Type B pancreatic cell (in vitro differentiated cells): ENCODE results near the gene IFIT3. TPM values are rescaled to one million over a fixed set of nuclear protein-coding genes. Genes with fewer than 3 reads are reported as not detected.
"Not testable (repeated sequence)": the region's sequence is repeated elsewhere in the genome, so short reads cannot be mapped to it uniquely, and the experiment has no call there.

ENCODE experiments used
- DNase-seq: peaks from one replicate; pipeline ENCODE4 v3.0.0; 2021; ENCODE audit warnings: mixed read lengths; ENCODE audit not compliant: unreplicated experiment; ENCODE audit errors: extremely low spot score
- H3K27ac Mint-ChIP-seq: 2 replicates; pipeline ENCODE4 v1.8.0; 2021; ENCODE audit warnings: mild to moderate bottlenecking, mixed read lengths
- H3K27me3 Mint-ChIP-seq: 2 replicates; pipeline ENCODE4 v1.8.0; 2021; ENCODE audit warnings: mixed read lengths
- H3K36me3 Mint-ChIP-seq: 2 replicates; pipeline ENCODE4 v1.8.0; 2021; ENCODE audit warnings: mixed read lengths
- H3K4me1 Mint-ChIP-seq: one replicate; pipeline ENCODE4 v1.8.0; 2021; ENCODE audit warnings: mixed read lengths; ENCODE audit not compliant: unreplicated experiment
- H3K4me3 Mint-ChIP-seq: 2 replicates; pipeline ENCODE4 v1.8.0; 2021; ENCODE audit warnings: mild to moderate bottlenecking, mixed read lengths
- H3K9me3 Mint-ChIP-seq: 2 replicates; pipeline ENCODE4 v1.8.0; 2021; ENCODE audit warnings: mixed read lengths
- total RNA-seq: library from RNA; stranded (reverse); gene quantifications from 2 replicates; pipeline ENCODE4 v1.2.1, GENCODE V29; 2021; ENCODE audit warnings: low replicate concordance
- TF ChIP-seq, protein P1 (sequence below): fragments of 200-600 bp; sonication (generic); conservative IDR thresholded peaks from 2 replicates; pipeline ENCODE4 v1.5.0; 2021; ENCODE audit warnings: antibody characterized with exemption, mild to moderate bottlenecking

IFIT3 gene
- total RNA-seq, 1 donor from 2014 or later, result 4.9 TPM

DNA sequence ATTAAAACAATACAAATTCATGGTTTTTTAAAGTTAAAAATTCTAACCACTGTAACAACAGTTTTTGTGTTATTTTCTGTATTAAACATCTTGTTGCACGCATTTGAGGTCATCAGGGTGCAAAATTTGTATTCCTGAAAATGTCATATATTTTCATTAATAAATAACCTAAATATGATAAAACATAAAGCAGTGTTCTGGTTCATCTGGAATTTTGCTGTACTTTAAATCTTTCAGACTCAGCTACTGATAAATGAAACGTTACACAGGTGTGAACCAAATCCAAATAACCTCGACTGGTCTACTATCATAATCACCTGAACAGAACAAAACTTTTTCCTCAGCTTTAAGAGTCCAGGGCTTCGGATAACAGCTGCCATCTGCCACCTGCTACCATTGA, 19.1 kb upstream of the IFIT3 start:
- Mint-ChIP-seq H3K4me3 (no peak overlapping the region), H3K36me3 (no peaks in the 10 kb centered on the region), H3K27me3 (no peaks in the 10 kb centered on the region), H3K9me3 (peaks cover 3% of the 10 kb centered on the region), H3K27ac (no peak overlapping the region), H3K4me1 (no peaks in the 10 kb centered on the region)
- DNase-seq, result no peak
- TF ChIP-seq, protein P1, sequence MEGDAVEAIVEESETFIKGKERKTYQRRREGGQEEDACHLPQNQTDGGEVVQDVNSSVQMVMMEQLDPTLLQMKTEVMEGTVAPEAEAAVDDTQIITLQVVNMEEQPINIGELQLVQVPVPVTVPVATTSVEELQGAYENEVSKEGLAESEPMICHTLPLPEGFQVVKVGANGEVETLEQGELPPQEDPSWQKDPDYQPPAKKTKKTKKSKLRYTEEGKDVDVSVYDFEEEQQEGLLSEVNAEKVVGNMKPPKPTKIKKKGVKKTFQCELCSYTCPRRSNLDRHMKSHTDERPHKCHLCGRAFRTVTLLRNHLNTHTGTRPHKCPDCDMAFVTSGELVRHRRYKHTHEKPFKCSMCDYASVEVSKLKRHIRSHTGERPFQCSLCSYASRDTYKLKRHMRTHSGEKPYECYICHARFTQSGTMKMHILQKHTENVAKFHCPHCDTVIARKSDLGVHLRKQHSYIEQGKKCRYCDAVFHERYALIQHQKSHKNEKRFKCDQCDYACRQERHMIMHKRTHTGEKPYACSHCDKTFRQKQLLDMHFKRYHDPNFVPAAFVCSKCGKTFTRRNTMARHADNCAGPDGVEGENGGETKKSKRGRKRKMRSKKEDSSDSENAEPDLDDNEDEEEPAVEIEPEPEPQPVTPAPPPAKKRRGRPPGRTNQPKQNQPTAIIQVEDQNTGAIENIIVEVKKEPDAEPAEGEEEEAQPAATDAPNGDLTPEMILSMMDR, result no peak

DNA sequence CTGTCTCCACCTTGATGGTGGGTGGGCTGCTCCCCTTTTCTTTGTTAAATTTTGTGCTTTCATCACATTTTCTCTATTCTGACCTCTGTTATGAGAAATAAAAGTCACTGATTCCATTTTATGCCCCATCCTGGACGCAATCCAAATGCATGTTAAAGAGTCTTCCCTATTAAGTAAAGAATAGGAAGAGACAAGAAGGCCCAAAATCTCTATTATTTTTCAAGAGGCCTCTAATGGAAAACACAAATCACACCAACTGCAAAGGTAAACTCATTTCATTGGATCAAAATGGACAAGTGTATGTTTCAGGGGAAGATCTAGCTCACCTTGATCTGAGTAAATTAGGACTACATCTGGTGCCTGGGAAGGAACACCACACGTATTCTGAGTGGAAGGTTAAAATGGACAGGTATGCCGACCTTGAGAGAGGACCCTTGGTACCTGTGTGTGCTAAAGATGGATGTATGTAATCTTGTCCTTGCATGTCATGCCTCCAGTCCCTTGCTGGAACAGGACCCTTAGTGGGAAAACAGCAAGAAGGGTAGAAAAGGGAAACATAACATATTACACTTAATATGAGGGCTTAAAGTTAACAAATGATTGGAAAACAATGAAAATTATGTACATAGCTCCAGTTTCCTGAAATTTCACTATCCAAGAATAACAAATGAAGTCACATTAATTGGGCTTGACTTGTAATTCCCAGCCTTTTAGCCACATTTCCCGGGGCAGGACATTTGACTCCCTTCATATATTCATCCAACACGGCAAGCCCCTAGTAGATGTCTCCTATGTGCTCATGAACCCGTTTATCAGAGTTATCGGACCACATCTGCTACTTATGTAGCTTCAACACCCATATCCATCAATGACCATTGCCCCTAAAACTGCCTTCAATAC, 18.4 kb upstream of the IFIT3 start:
- TF ChIP-seq, protein P1, result no peak
- Mint-ChIP-seq H3K4me1 (no peaks in the 10 kb centered on the region), H3K27ac (no peak overlapping the region), H3K4me3 (no peak overlapping the region), H3K36me3 (no peaks in the 10 kb centered on the region), H3K9me3 (peaks cover 3% of the 10 kb centered on the region), H3K27me3 (no peaks in the 10 kb centered on the region)
- no peak for DNase-seq

DNA sequence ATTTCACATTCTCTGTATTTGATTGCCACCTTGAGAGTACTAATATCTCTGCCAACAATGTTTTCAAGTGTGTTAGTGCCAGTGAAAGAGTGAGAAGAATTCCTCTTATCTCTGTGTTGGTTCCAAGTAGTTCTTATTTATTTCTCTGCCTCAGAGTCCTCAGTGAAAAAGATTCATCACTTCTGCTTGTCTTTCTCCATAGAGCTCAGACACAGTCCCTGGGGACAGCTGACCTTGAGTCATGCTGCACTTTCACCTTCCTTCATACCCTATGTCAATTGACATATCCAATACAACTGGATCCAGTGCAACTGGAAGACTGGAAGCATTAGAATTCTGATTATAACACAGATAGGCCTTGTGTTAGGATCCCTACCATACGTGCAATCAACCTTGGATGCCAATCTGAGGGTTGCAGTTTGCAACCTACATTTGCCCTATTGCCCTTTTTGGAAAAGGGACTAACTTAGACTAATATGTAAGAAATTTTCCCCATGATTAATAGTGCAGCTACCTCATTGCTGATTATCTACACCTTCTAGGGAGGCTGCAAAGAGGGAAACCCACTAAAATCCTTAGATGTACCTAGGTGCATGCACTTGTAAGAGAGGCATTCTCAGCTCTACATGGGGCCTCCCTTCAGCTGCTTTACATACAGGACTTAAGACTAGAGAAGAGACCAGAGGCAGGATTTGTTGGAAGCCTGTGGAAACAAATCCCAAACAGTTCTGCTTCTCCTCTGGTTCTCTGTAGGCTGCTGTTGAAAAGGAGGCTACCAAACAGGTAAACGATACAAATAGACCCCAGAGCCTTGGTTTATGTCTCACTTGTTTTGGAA, 17.5 kb upstream of the IFIT3 start:
- Mint-ChIP-seq H3K27ac (no peak overlapping the region), H3K27me3 (no peaks in the 10 kb centered on the region), H3K4me1 (no peaks in the 10 kb centered on the region), H3K4me3 (no peak overlapping the region), H3K9me3 (peaks cover 3% of the 10 kb centered on the region), H3K36me3 (no peaks in the 10 kb centered on the region)
- TF ChIP-seq, protein P1, result no peak
- DNase-seq, result no peak

DNA sequence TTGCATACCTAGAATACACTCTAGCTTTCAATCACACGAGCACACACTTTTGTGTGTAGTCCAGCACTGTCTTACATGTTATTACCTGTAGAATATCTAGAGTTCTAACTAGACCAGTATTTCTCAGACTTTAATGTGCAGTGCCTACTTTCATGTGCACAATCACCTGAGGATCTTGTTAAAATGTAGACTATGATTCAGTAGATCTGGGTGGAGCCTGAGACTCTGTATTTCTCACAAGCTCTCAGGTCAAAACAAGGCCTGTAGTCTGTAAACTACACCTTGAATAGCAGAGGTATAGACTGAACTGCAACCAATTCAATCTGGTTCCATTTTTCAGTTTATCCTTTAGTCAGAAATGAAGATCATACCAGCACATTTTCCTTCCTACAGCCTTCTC, 14.8 kb upstream of the IFIT3 start:
- Mint-ChIP-seq H3K4me3 (no peak overlapping the region), H3K27ac (no peak overlapping the region), H3K9me3 (peaks cover 3% of the 10 kb centered on the region), H3K36me3 (no peaks in the 10 kb centered on the region), H3K27me3 (no peaks in the 10 kb centered on the region), H3K4me1 (no peaks in the 10 kb centered on the region)
- TF ChIP-seq, protein P1, result no peak
- DNase-seq, result no peak

DNA sequence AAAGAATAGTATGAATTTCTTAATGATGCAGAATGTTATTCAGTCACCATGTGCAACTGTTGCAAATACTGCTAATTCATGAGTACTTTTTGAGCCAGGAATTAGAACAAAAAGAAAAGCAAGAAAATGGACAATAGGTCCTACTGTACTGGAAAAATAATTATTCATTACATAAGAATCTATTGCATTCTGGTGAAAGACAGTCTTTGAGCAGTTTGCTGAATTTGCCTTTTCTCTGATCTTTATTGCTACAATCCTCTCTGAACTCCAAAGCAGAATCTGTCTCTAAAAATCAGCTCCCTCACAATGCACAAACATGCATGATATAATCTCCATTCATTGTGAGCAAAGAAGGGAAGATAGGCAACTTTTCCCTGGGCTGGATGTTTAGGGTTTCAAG, 13.1 kb upstream of the IFIT3 start:
- TF ChIP-seq, protein P1, result no peak
- H3K36me3 Mint-ChIP-seq, result no peaks in the 10 kb centered on the region
- H3K4me1 Mint-ChIP-seq, result no peaks in the 10 kb centered on the region
- no peak for DNase-seq
- H3K9me3 Mint-ChIP-seq, result peaks cover 3% of the 10 kb centered on the region
- no peak overlapping the region for H3K27ac Mint-ChIP-seq
- peaks cover 4% of the 10 kb centered on the region for H3K27me3 Mint-ChIP-seq
- no peak overlapping the region for H3K4me3 Mint-ChIP-seq

DNA sequence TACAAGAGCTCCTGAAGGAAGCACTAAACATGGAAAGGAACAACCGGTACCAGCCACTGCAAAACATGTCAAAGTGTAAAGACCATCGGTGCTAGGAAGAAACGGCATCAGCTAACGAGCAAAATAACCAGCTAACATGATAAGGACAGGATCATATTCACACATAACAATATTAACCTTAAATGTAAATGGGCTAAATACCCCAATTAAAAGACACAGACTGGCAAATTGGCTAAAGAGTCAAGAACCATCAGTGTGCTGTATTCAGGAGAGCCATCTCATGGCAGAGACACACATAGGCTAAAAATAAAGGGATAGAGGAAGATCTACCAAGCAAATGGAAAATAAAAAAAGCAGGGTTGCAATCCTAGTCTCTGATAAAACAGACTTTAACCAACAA, 9.8 kb upstream of the IFIT3 start:
- H3K27ac Mint-ChIP-seq, H3K4me3 Mint-ChIP-seq, H3K4me1 Mint-ChIP-seq: not testable (repeated sequence)

DNA sequence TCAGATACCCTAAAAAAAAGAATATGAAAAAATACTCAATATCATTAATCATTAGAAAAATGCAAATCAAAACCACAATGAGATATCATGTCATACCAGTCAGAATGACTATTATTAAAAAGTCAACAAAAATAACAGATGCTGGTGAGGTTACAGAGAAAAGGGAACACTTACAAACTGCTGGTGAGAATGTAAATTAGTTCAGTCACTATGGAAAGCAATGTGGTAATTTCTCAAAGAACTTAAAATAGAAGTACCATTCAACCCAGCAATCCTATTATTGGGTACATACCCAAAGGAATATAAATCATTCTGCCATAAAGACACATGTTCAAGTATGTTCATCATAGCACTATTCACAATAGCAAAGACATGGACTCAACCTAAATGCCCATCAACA, 2.7 kb upstream of the IFIT3 start:
- H3K27me3 Mint-ChIP-seq, H3K4me3 Mint-ChIP-seq, H3K27ac Mint-ChIP-seq, H3K9me3 Mint-ChIP-seq, DNase-seq, H3K36me3 Mint-ChIP-seq: not testable (repeated sequence)
- peaks cover 23% of the 10 kb centered on the region for H3K4me1 Mint-ChIP-seq

More for the DNA sequence above, 9.8 kb upstream of the IFIT3 start:
- not testable (repeated sequence) for H3K27me3 Mint-ChIP-seq, H3K36me3 Mint-ChIP-seq, DNase-seq, H3K9me3 Mint-ChIP-seq

DNA sequence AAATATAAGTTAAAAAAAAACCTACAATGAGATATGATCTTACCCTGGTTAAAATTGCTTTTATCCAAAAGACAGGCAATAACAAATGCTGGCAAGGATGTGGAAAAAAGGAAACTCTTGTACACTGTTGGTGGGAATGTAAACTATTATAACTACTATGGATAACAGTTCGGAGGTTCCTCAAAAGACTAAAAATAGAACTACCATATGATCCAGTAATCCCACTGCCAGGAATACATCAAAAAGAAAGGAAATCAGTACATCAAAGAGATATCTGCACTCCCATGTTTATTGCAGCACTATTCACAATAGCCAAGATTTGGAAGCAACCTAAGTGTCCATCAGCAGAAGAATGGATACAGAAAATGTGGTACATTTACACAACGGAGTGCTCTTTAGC, 1.9 kb upstream of the IFIT3 start:
- not testable (repeated sequence) for H3K27me3 Mint-ChIP-seq, H3K4me3 Mint-ChIP-seq, H3K9me3 Mint-ChIP-seq, DNase-seq, H3K27ac Mint-ChIP-seq, H3K36me3 Mint-ChIP-seq
- peaks cover 27% of the 10 kb centered on the region for H3K4me1 Mint-ChIP-seq
